HUDEP-2 (cell line): ENCODE data around the gene BLOC1S4.
"Not testable (repeated sequence)": the region's sequence is repeated elsewhere in the genome, so short reads cannot be mapped to it uniquely, and the experiment has no call there.

ENCODE experiments used
- DNase-seq, 76 experiments: peaks; one replicate each; lab custom pipeline; 2025; ENCODE audit not compliant: unreplicated experiment in 76 of 76; lab: John Stamatoyannopoulos, UW

The BLOC1S4 gene

GRCh38 chr4:6756345-6756744, 40.4 kb downstream of the BLOC1S4 start:
- DNase-seq, result not testable (repeated sequence)

- DNase-seq, result no peak
These were observed 42.8 kb downstream of the BLOC1S4 start for GRCh38 chr4:6758728-6759127.

GRCh38 chr4:6760865-6761264, 44.9 kb downstream of the BLOC1S4 start:
- no peak for DNase-seq

GRCh38 chr4:6761649-6762615, 46.0 kb downstream of the BLOC1S4 start:
- peak in 3 of 76 experiments; percentile 9 to 37 (median 17) for DNase-seq

- no peak for DNase-seq
These were observed 47.4 kb downstream of the BLOC1S4 start for GRCh38 chr4:6763330-6763851.

- DNase-seq, result no peak
These were observed 49.1 kb downstream of the BLOC1S4 start for GRCh38 chr4:6764976-6765620.

GRCh38 chr4:6765703-6766102, 49.7 kb downstream of the BLOC1S4 start:
- DNase-seq, result no peak
